ENCODE data around the gene FOXO3.

GRCh38 chr6:108675226-108676200 lies 114.8 kb downstream of the FOXO3 start:
- no peak for TF ChIP-seq CTCF (IDR thresholded peaks at IDR 0.05; ENCODE audit: low read depth, low read length)
- no peak for TF ChIP-seq EZH2phosphoT487 (IDR thresholded peaks at IDR 0.05; ENCODE audit: low read depth)

Measured in OCI-LY3 (cell line).